GM23338 (cell line): Measurements from ENCODE around the gene TENT5D. TPM values are rescaled to one million over a fixed set of nuclear protein-coding genes. Genes with fewer than 3 reads are reported as not detected.

ENCODE experiments used
- ATAC-seq: fragments of 200-7000 bp; cut with Tn5 transposase; 3 replicates; pipeline ENCODE4 v1.9.1; 2020
- DNase-seq: peaks from one replicate; pipeline ENCODE4 v3.0.0-alpha.2; 2015; ENCODE audit warnings: low spot score
- H2AFZ ChIP-seq: fragments of 200-600 bp; sonication (generic); 2 replicates; pipeline ENCODE4 v1.8.0; 2016; ENCODE audit warnings: antibody characterized with exemption, mild to moderate bottlenecking, moderate library complexity
- H3F3A ChIP-seq: fragments of 200-600 bp; sonication (generic); replicated peaks from 2 replicates; pipeline ENCODE4 v1.8.0; 2017; ENCODE audit warnings: antibody characterized with exemption, mixed run types, low read depth
- H3K27ac ChIP-seq: fragments of 200-600 bp; sonication (generic); 2 replicates; pipeline ENCODE4 v1.6.1; 2016; ENCODE audit warnings: low read depth
- H3K27me3 ChIP-seq: fragments of 200-600 bp; sonication (generic); 2 replicates; pipeline ENCODE4 v1.8.0; 2016; ENCODE audit warnings: mild to moderate bottlenecking, mixed run types, moderate library complexity; ENCODE audit not compliant: insufficient read depth
- H3K36me3 ChIP-seq: fragments of 200-600 bp; sonication (generic); 2 replicates; pipeline ENCODE4 v1.8.0; 2016; ENCODE audit warnings: mild to moderate bottlenecking; ENCODE audit not compliant: insufficient read depth
- H3K4me1 ChIP-seq: fragments of 200-600 bp; sonication (generic); 2 replicates; pipeline ENCODE4 v1.8.0; 2016; ENCODE audit warnings: mild to moderate bottlenecking, moderate library complexity; ENCODE audit not compliant: insufficient read depth
- H3K4me2 ChIP-seq: fragments of 200-600 bp; sonication (generic); 2 replicates; pipeline ENCODE4 v1.7.1; 2017; ENCODE audit warnings: mixed run types
- H3K4me3 ChIP-seq: fragments of 200-600 bp; sonication (generic); 2 replicates; pipeline ENCODE4 v1.6.1; 2016; ENCODE audit warnings: mixed run types
- H3K79me2 ChIP-seq: fragments of 200-600 bp; sonication (generic); replicated peaks from 2 replicates; pipeline ENCODE4 v1.8.0; 2017; ENCODE audit warnings: mild to moderate bottlenecking; ENCODE audit not compliant: insufficient read depth
- H3K9me2 ChIP-seq: fragments of 200-600 bp; sonication (generic); 2 replicates; pipeline ENCODE4 v1.8.0; 2017; ENCODE audit not compliant: insufficient read depth
- H4K20me1 ChIP-seq: fragments of 200-600 bp; sonication (generic); replicated peaks from 2 replicates; pipeline ENCODE4 v1.8.0; 2017; ENCODE audit warnings: mild to moderate bottlenecking; ENCODE audit not compliant: insufficient read depth
- H3K27ac Mint-ChIP-seq: 2 replicates; pipeline ENCODE4 v1.8.0; 2020; ENCODE audit warnings: inconsistent platforms, mild to moderate bottlenecking, moderate library complexity, mixed read lengths
- H3K27me3 Mint-ChIP-seq: 3 replicates; pipeline ENCODE4 v1.8.0; 2022; ENCODE audit warnings: low read depth, mild to moderate bottlenecking, moderate library complexity, mixed read lengths, inconsistent platforms; ENCODE audit not compliant: insufficient read depth, poor library complexity
- H3K36me3 Mint-ChIP-seq: 3 replicates; pipeline ENCODE4 v1.8.0; 2021; ENCODE audit warnings: low read depth, mild to moderate bottlenecking, inconsistent platforms, moderate library complexity, mixed read lengths
- H3K4me1 Mint-ChIP-seq: 3 replicates; pipeline ENCODE4 v1.8.0; 2020; ENCODE audit warnings: mild to moderate bottlenecking, inconsistent platforms, mixed read lengths
- H3K4me3 Mint-ChIP-seq: 3 replicates; pipeline ENCODE4 v1.8.0; 2021; ENCODE audit warnings: moderate library complexity, mild to moderate bottlenecking, inconsistent platforms, mixed read lengths
- H3K9me3 Mint-ChIP-seq: 3 replicates; pipeline ENCODE4 v1.8.0; 2020; ENCODE audit warnings: moderate library complexity, mild to moderate bottlenecking, inconsistent platforms, mixed read lengths
- CREB1 ChIP-seq: fragments of 250-450 bp; sonication (Bioruptor Pico); IDR thresholded peaks from 2 replicates; pipeline ENCODE4 v1.5.0; 2020; ENCODE audit warnings: low read depth, mild to moderate bottlenecking, moderate library complexity
- EZH2 ChIP-seq: fragments of 200-600 bp; sonication (generic); IDR thresholded peaks from one replicate; pipeline ENCODE4 v1.8.0; 2017; ENCODE audit warnings: antibody characterized with exemption, mild to moderate bottlenecking, low read depth; ENCODE audit not compliant: unreplicated experiment
- EZH2phosphoT487 ChIP-seq: fragments of 200-600 bp; sonication (generic); IDR thresholded peaks from one replicate; pipeline ENCODE4 v1.8.1; 2018; ENCODE audit warnings: antibody characterized with exemption; ENCODE audit not compliant: unreplicated experiment
- JUNB ChIP-seq: IDR thresholded peaks from one replicate; pipeline ENCODE4 v1.6.1; 2016; ENCODE audit warnings: antibody characterized with exemption; ENCODE audit not compliant: unreplicated experiment
- NANOG ChIP-seq: IDR thresholded peaks from 2 replicates; pipeline ENCODE4 v1.6.1; 2016; ENCODE audit warnings: antibody characterized with exemption, borderline replicate concordance
- POLR2AphosphoS5 ChIP-seq: IDR thresholded peaks from 2 replicates; pipeline ENCODE4 v1.6.1; 2016; ENCODE audit warnings: antibody characterized with exemption, low read depth
- STAT1 ChIP-seq: IDR thresholded peaks from one replicate; pipeline ENCODE4 v1.6.1; 2016; ENCODE audit warnings: antibody characterized with exemption; ENCODE audit not compliant: unreplicated experiment
- ZNF114 ChIP-seq: fragments of 250-450 bp; sonication (Bioruptor Pico); IDR thresholded peaks from 2 replicates; pipeline ENCODE4 v1.5.0; 2020; ENCODE audit warnings: mild to moderate bottlenecking, moderate library complexity
- ZNF331 ChIP-seq: fragments of 250-450 bp; sonication (Bioruptor Pico); IDR thresholded peaks from 2 replicates; pipeline ENCODE4 v1.5.0; 2020; ENCODE audit warnings: low read depth, mild to moderate bottlenecking, moderate library complexity
- polyA plus RNA-seq: library from polyadenylated mRNA; unstranded; fragments of >200 nt; fragmentation: Nextera tagmentation; extraction: Ambion mirVana; gene quantifications from 2 replicates; pipeline ENCODE4 v1.2.1, GENCODE V29; 2016
- total RNA-seq: library from RNA; depleted of rRNA; stranded (reverse); fragments of >200 nt; shearing (Covaris generic); gene quantifications from 2 replicates; pipeline ENCODE4 v1.2.3, GENCODE V29; 2014
- TF ChIP-seq, protein P1 (sequence below): IDR thresholded peaks from one replicate; pipeline ENCODE4 v1.6.1; 2018; ENCODE audit warnings: antibody characterized with exemption; ENCODE audit not compliant: unreplicated experiment
- TF ChIP-seq, protein P2 (sequence below), 2 experiments: fragments of 200-600 bp in 1 of 2; sonication (generic) in 1 of 2; conservative IDR thresholded peaks; 2 replicates each; pipeline versions ENCODE4 v1.5.1 to v1.6.1; 2016 to 2017; ENCODE audit warnings: antibody characterized with exemption in 2 of 2, low read depth in 2 of 2, mild to moderate bottlenecking in 2 of 2, moderate library complexity in 1 of 2
- TF ChIP-seq, protein P3 (sequence below): fragments of 250-450 bp; sonication (Bioruptor Pico); IDR thresholded peaks from 2 replicates; pipeline ENCODE4 v1.5.0; 2020; ENCODE audit warnings: mild to moderate bottlenecking, moderate library complexity
- TF ChIP-seq, protein P4 (sequence below): IDR thresholded peaks from 2 replicates; pipeline ENCODE4 v1.6.1; 2016; ENCODE audit warnings: antibody characterized with exemption

The TENT5D gene
- total and polyA plus RNA-seq, 2 experiments from 2014 or later, result 0.10 TPM; not detected in 1

DNA sequence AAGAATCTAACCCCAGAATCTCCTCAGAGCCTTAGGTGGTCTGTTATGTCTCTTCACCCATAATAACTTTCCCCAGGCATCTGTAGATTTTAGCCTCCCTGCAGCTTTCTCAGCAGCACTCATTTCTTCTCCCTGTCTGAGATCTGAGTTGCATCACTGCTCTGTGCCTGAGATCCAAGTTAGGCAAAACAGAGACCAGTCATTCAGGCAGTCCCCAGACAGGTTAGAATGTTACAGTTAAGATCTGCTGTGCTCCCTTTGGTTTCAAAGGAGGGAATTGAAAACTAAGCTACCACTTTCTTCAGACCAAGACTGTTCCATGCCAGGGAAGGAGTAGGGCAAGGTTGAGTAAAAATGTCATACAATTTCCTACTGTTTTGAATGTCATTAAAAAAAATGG lies 65.3 kb downstream of the TENT5D start:
- Histone ChIP-seq H3K27ac (no peak overlapping the region), H3K4me3 (no peak overlapping the region), H3K36me3 (no peaks in the 10 kb centered on the region), H3K4me1 (no peaks in the 10 kb centered on the region), H3F3A (no peaks in the 10 kb centered on the region), H2AFZ (no peak overlapping the region), H4K20me1 (no peaks in the 10 kb centered on the region), H3K27me3 (no peaks in the 10 kb centered on the region), H3K79me2 (no peaks in the 10 kb centered on the region), H3K9me2 (no peaks in the 10 kb centered on the region), H3K4me2 (no peak overlapping the region)
- H3K4me1 Mint-ChIP-seq, result no peaks in the 10 kb centered on the region
- H3K4me3 Mint-ChIP-seq, result no peak overlapping the region
- DNase-seq, result no peak
- H3K36me3 Mint-ChIP-seq, result peaks cover 12% of the 10 kb centered on the region; the same call in 1 of the 3 replicates
- H3K27me3 Mint-ChIP-seq, result no peaks in the 10 kb centered on the region
- H3K9me3 Mint-ChIP-seq, result peaks cover 28% of the 10 kb centered on the region
- no peak for ATAC-seq
- H3K27ac Mint-ChIP-seq, result no peak overlapping the region
- TF ChIP-seq POLR2AphosphoS5 (no peak), ZNF114 (CRISPR knock-in tag) (no peak), ZNF331 (CRISPR knock-in tag) (no peak), CREB1 (no peak), EZH2phosphoT487 (no peak), STAT1 (no peak), NANOG (no peak), JUNB (no peak), EZH2 (no peak)
- TF ChIP-seq, protein P1, sequence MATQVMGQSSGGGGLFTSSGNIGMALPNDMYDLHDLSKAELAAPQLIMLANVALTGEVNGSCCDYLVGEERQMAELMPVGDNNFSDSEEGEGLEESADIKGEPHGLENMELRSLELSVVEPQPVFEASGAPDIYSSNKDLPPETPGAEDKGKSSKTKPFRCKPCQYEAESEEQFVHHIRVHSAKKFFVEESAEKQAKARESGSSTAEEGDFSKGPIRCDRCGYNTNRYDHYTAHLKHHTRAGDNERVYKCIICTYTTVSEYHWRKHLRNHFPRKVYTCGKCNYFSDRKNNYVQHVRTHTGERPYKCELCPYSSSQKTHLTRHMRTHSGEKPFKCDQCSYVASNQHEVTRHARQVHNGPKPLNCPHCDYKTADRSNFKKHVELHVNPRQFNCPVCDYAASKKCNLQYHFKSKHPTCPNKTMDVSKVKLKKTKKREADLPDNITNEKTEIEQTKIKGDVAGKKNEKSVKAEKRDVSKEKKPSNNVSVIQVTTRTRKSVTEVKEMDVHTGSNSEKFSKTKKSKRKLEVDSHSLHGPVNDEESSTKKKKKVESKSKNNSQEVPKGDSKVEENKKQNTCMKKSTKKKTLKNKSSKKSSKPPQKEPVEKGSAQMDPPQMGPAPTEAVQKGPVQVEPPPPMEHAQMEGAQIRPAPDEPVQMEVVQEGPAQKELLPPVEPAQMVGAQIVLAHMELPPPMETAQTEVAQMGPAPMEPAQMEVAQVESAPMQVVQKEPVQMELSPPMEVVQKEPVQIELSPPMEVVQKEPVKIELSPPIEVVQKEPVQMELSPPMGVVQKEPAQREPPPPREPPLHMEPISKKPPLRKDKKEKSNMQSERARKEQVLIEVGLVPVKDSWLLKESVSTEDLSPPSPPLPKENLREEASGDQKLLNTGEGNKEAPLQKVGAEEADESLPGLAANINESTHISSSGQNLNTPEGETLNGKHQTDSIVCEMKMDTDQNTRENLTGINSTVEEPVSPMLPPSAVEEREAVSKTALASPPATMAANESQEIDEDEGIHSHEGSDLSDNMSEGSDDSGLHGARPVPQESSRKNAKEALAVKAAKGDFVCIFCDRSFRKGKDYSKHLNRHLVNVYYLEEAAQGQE, result no peak
- TF ChIP-seq, protein P2, sequence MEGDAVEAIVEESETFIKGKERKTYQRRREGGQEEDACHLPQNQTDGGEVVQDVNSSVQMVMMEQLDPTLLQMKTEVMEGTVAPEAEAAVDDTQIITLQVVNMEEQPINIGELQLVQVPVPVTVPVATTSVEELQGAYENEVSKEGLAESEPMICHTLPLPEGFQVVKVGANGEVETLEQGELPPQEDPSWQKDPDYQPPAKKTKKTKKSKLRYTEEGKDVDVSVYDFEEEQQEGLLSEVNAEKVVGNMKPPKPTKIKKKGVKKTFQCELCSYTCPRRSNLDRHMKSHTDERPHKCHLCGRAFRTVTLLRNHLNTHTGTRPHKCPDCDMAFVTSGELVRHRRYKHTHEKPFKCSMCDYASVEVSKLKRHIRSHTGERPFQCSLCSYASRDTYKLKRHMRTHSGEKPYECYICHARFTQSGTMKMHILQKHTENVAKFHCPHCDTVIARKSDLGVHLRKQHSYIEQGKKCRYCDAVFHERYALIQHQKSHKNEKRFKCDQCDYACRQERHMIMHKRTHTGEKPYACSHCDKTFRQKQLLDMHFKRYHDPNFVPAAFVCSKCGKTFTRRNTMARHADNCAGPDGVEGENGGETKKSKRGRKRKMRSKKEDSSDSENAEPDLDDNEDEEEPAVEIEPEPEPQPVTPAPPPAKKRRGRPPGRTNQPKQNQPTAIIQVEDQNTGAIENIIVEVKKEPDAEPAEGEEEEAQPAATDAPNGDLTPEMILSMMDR (conservative IDR thresholded peaks at IDR 0.05; ENCODE audit: low read depth in 2 of 2), result no peak
- TF ChIP-seq, protein P3, sequence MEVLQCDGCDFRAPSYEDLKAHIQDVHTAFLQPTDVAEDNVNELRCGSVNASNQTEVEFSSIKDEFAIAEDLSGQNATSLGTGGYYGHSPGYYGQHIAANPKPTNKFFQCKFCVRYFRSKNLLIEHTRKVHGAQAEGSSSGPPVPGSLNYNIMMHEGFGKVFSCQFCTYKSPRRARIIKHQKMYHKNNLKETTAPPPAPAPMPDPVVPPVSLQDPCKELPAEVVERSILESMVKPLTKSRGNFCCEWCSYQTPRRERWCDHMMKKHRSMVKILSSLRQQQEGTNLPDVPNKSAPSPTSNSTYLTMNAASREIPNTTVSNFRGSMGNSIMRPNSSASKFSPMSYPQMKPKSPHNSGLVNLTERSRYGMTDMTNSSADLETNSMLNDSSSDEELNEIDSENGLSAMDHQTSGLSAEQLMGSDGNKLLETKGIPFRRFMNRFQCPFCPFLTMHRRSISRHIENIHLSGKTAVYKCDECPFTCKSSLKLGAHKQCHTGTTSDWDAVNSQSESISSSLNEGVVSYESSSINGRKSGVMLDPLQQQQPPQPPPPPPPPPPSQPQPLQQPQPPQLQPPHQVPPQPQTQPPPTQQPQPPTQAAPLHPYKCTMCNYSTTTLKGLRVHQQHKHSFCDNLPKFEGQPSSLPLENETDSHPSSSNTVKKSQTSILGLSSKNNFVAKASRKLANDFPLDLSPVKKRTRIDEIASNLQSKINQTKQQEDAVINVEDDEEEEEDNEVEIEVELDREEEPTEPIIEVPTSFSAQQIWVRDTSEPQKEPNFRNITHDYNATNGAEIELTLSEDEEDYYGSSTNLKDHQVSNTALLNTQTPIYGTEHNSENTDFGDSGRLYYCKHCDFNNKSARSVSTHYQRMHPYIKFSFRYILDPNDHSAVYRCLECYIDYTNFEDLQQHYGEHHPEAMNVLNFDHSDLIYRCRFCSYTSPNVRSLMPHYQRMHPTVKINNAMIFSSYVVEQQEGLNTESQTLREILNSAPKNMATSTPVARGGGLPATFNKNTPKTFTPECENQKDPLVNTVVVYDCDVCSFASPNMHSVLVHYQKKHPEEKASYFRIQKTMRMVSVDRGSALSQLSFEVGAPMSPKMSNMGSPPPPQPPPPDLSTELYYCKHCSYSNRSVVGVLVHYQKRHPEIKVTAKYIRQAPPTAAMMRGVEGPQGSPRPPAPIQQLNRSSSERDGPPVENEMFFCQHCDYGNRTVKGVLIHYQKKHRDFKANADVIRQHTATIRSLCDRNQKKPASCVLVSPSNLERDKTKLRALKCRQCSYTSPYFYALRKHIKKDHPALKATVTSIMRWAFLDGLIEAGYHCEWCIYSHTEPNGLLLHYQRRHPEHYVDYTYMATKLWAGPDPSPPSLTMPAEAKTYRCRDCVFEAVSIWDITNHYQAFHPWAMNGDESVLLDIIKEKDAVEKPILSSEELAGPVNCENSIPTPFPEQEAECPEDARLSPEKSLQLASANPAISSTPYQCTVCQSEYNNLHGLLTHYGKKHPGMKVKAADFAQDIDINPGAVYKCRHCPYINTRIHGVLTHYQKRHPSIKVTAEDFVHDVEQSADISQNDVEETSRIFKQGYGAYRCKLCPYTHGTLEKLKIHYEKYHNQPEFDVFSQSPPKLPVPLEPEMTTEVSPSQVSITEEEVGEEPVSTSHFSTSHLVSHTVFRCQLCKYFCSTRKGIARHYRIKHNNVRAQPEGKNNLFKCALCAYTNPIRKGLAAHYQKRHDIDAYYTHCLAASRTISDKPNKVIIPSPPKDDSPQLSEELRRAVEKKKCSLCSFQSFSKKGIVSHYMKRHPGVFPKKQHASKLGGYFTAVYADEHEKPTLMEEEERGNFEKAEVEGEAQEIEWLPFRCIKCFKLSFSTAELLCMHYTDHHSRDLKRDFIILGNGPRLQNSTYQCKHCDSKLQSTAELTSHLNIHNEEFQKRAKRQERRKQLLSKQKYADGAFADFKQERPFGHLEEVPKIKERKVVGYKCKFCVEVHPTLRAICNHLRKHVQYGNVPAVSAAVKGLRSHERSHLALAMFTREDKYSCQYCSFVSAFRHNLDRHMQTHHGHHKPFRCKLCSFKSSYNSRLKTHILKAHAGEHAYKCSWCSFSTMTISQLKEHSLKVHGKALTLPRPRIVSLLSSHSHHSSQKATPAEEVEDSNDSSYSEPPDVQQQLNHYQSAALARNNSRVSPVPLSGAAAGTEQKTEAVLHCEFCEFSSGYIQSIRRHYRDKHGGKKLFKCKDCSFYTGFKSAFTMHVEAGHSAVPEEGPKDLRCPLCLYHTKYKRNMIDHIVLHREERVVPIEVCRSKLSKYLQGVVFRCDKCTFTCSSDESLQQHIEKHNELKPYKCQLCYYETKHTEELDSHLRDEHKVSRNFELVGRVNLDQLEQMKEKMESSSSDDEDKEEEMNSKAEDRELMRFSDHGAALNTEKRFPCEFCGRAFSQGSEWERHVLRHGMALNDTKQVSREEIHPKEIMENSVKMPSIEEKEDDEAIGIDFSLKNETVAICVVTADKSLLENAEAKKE (CRISPR knock-in tag), result no peak
- TF ChIP-seq, protein P4, sequence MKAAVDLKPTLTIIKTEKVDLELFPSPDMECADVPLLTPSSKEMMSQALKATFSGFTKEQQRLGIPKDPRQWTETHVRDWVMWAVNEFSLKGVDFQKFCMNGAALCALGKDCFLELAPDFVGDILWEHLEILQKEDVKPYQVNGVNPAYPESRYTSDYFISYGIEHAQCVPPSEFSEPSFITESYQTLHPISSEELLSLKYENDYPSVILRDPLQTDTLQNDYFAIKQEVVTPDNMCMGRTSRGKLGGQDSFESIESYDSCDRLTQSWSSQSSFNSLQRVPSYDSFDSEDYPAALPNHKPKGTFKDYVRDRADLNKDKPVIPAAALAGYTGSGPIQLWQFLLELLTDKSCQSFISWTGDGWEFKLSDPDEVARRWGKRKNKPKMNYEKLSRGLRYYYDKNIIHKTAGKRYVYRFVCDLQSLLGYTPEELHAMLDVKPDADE, result no peak
